ENCODE data around the gene CGB7.

CGB7 gene

GRCh38 chr19:49057636-49058234 is at the start of gene CGB7:
CGB7 (minus strand) TSS chr19:49057749; CDS start chr19:49055375, 2,374 bp downstream.
- peak in 5 of 56 donors; percentile 4 to 26 (median 19) for DNase-seq

GRCh38 chr19:49106648-49107135 is 49.1 kb upstream of the CGB7 start:
- peak in 24 of 56 donors; percentile 4 to 67 (median 16) for DNase-seq

- no peak for DNase-seq
Observed at GRCh38 chr19:49104229-49104864, 46.8 kb upstream of the CGB7 start.

- no peak for DNase-seq
Observed at GRCh38 chr19:49103331-49104085, 46.0 kb upstream of the CGB7 start.

GRCh38 chr19:49102303-49102702 is 44.8 kb upstream of the CGB7 start:
- no peak for DNase-seq

GRCh38 chr19:49101160-49101559 is 43.6 kb upstream of the CGB7 start:
- DNase-seq, result no peak

GRCh38 chr19:49098795-49099194 is 41.2 kb upstream of the CGB7 start:
- no peak for DNase-seq

GRCh38 chr19:49097453-49098288 is 40.1 kb upstream of the CGB7 start:
- peak in 43 of 56 donors; percentile 13 to 74 (median 42) for DNase-seq

- peak in 39 of 56 donors; percentile 3 to 73 (median 34) for DNase-seq
Observed at GRCh38 chr19:49094505-49095482, 37.2 kb upstream of the CGB7 start.

- no peak for DNase-seq
Observed at GRCh38 chr19:49092686-49093085, 35.1 kb upstream of the CGB7 start.

- no peak for DNase-seq
Observed at GRCh38 chr19:49091391-49092038, 34.0 kb upstream of the CGB7 start.

- no peak for DNase-seq
Observed at GRCh38 chr19:49086296-49086695, 28.7 kb upstream of the CGB7 start.

- DNase-seq, result peak in 1 of 56 donors; percentile 12
Observed at GRCh38 chr19:49085868-49086232, 28.3 kb upstream of the CGB7 start.

GRCh38 chr19:49085020-49085867 is 27.7 kb upstream of the CGB7 start, which contains the start of gene SNRNP70:
SNRNP70 (plus strand) TSS chr19:49085451; CDS start chr19:49086415, 964 bp downstream.
- peak; percentile 89 to 100 (median 96) for DNase-seq

- DNase-seq, result peak in 1 of 56 donors; percentile 53
Observed at GRCh38 chr19:49084206-49085019, 26.9 kb upstream of the CGB7 start.

GRCh38 chr19:49081273-49081672 is 23.7 kb upstream of the CGB7 start:
- DNase-seq, result no peak

GRCh38 chr19:49080392-49080791 is 22.8 kb upstream of the CGB7 start:
- DNase-seq, result no peak
